H9 (cell line): ENCODE measurements around the gene LPP. TPM values are rescaled to one million over a fixed set of nuclear protein-coding genes. Genes with fewer than 3 reads are reported as not detected.

Experiments
- DNase-seq: peaks from one replicate; pipeline ENCODE4 v3.0.0-alpha.2; 2017
- H2AFZ ChIP-seq: one replicate; pipeline ENCODE4 v1.6.1; 2013; ENCODE audit warnings: mild to moderate bottlenecking, low read length, control low read depth, moderate library complexity
- H2AK5ac ChIP-seq: 2 replicates; pipeline ENCODE4 v1.6.1; 2013; ENCODE audit warnings: low read length, control low read depth, mixed read lengths; ENCODE audit not compliant: insufficient read length
- H2BK120ac ChIP-seq: one replicate; pipeline ENCODE4 v1.6.1; 2013; ENCODE audit warnings: low read depth, mild to moderate bottlenecking, low read length, control low read depth, inconsistent platforms; ENCODE audit not compliant: poor library complexity, severe bottlenecking
- H2BK12ac ChIP-seq: 2 replicates; pipeline ENCODE4 v1.6.1; 2013; ENCODE audit warnings: low read length, control low read depth, mixed read lengths, low read depth; ENCODE audit not compliant: insufficient read length
- H2BK15ac ChIP-seq: 2 replicates; pipeline ENCODE4 v1.6.1; 2013; ENCODE audit warnings: low read depth, low read length, control low read depth
- H2BK20ac ChIP-seq: one replicate; pipeline ENCODE4 v1.6.1; 2013; ENCODE audit warnings: low read depth, mild to moderate bottlenecking, low read length, control low read depth, inconsistent platforms; ENCODE audit not compliant: poor library complexity, severe bottlenecking
- H2BK5ac ChIP-seq: 2 replicates; pipeline ENCODE4 v1.6.1; 2013; ENCODE audit warnings: low read length, control low read depth, mixed read lengths; ENCODE audit not compliant: insufficient read length
- H3K14ac ChIP-seq: 2 replicates; pipeline ENCODE4 v1.6.1; 2013; ENCODE audit warnings: low read length, control low read depth; ENCODE audit not compliant: insufficient read depth
- H3K18ac ChIP-seq: 2 replicates; pipeline ENCODE4 v1.6.1; 2013; ENCODE audit warnings: low read depth, mild to moderate bottlenecking, mixed read lengths, low read length, control low read depth; ENCODE audit not compliant: insufficient read length
- H3K23ac ChIP-seq: 2 replicates; pipeline ENCODE4 v1.6.1; 2013; ENCODE audit warnings: low read length, control low read depth, mixed read lengths, low read depth; ENCODE audit not compliant: insufficient read length
- H3K23me2 ChIP-seq: 2 replicates; pipeline ENCODE4 v1.6.1; 2013; ENCODE audit warnings: low read depth, mild to moderate bottlenecking, mixed read lengths, low read length, control low read depth; ENCODE audit not compliant: insufficient read length, poor library complexity, severe bottlenecking
- H3K27ac ChIP-seq: 2 replicates; pipeline ENCODE4 v1.5.1; 2013; ENCODE audit warnings: low read length, control low read depth, mixed read lengths, low read depth; ENCODE audit not compliant: insufficient read length
- H3K27me3 ChIP-seq: 2 replicates; pipeline ENCODE4 v1.6.1; 2013; ENCODE audit warnings: low read length, control low read depth, inconsistent platforms; ENCODE audit not compliant: insufficient read depth
- H3K4ac ChIP-seq: 2 replicates; pipeline ENCODE4 v1.6.1; 2013; ENCODE audit warnings: low read depth, mild to moderate bottlenecking, control low read depth, inconsistent platforms, low read length, moderate library complexity
- H3K4me1 ChIP-seq: 2 replicates; pipeline ENCODE4 v1.6.1; 2013; ENCODE audit warnings: low read length, control low read depth, inconsistent platforms; ENCODE audit not compliant: insufficient read depth
- H3K4me2 ChIP-seq: 2 replicates; pipeline ENCODE4 v1.6.1; 2013; ENCODE audit warnings: low read length, control low read depth, mixed read lengths; ENCODE audit not compliant: insufficient read length, insufficient read depth
- H3K56ac ChIP-seq: 2 replicates; pipeline ENCODE4 v1.6.1; 2013; ENCODE audit warnings: low read depth, mild to moderate bottlenecking, mixed read lengths, low read length, control low read depth; ENCODE audit not compliant: insufficient read length
- H3K79me1 ChIP-seq: 2 replicates; pipeline ENCODE4 v1.6.1; 2013; ENCODE audit warnings: low read depth, mild to moderate bottlenecking, moderate library complexity, low read length, control low read depth, inconsistent platforms; ENCODE audit not compliant: insufficient read depth, poor library complexity, severe bottlenecking
- H3K79me2 ChIP-seq: 2 replicates; pipeline ENCODE4 v1.6.1; 2013; ENCODE audit warnings: low read length, control low read depth, inconsistent platforms; ENCODE audit not compliant: insufficient read depth
- H3K9ac ChIP-seq: 2 replicates; pipeline ENCODE4 v1.6.1; 2013; ENCODE audit warnings: low read length, control low read depth, mixed read lengths; ENCODE audit not compliant: insufficient read length; ENCODE audit errors: extremely low read depth
- H3K9me3 ChIP-seq: one replicate; pipeline ENCODE4 v1.6.1; 2013; ENCODE audit warnings: low read depth, low read length, inconsistent platforms; ENCODE audit not compliant: control insufficient read depth
- H3T11ph ChIP-seq: one replicate; pipeline ENCODE4 v1.6.1; 2013; ENCODE audit warnings: mild to moderate bottlenecking, low read length, control low read depth, inconsistent platforms
- H4K20me1 ChIP-seq: one replicate; pipeline ENCODE4 v1.6.1; 2013; ENCODE audit not compliant: control insufficient read depth, insufficient read length, insufficient read depth
- H4K5ac ChIP-seq: 2 replicates; pipeline ENCODE4 v1.6.1; 2013; ENCODE audit warnings: low read depth, mild to moderate bottlenecking, mixed read lengths, low read length, control low read depth; ENCODE audit not compliant: insufficient read length
- H4K8ac ChIP-seq: replicated peaks from 2 replicates; pipeline ENCODE4 v1.6.1; 2013; ENCODE audit warnings: low read length, control low read depth, mixed read lengths, low read depth; ENCODE audit not compliant: insufficient read length
- H4K91ac ChIP-seq: 2 replicates; pipeline ENCODE4 v1.6.1; 2013; ENCODE audit warnings: low read depth, mild to moderate bottlenecking, moderate library complexity, mixed read lengths, low read length, control low read depth; ENCODE audit not compliant: insufficient read length
- H3K27ac Mint-ChIP-seq, 3 experiments: 2 replicates in 2 of 3; 3 replicates in 1 of 3; pipeline ENCODE4 v1.8.0; 2020 to 2021; ENCODE audit warnings: mixed read lengths in 3 of 3, mild to moderate bottlenecking in 1 of 3, moderate library complexity in 1 of 3
- H3K27me3 Mint-ChIP-seq: 2 replicates; pipeline ENCODE4 v1.8.0; 2021; ENCODE audit warnings: low read depth, mild to moderate bottlenecking, moderate library complexity, mixed read lengths
- H3K36me3 Mint-ChIP-seq, 3 experiments: 2 replicates in 2 of 3; 3 replicates in 1 of 3; pipeline ENCODE4 v1.8.0; 2020 to 2021; ENCODE audit warnings: low read depth in 3 of 3, mixed read lengths in 3 of 3; ENCODE audit not compliant: insufficient read depth in 1 of 3
- H3K4me1 Mint-ChIP-seq, 2 experiments: 2 replicates each; pipeline ENCODE4 v1.8.0; 2020; ENCODE audit warnings: mixed read lengths in 2 of 2
- H3K4me3 Mint-ChIP-seq, 2 experiments: 2 replicates in 1 of 2; 3 replicates in 1 of 2; pipeline ENCODE4 v1.8.0; 2020 to 2021; ENCODE audit warnings: mild to moderate bottlenecking in 2 of 2, mixed read lengths in 2 of 2, moderate library complexity in 1 of 2
- H3K9me3 Mint-ChIP-seq, 2 experiments: 2 replicates in 1 of 2; 3 replicates in 1 of 2; pipeline ENCODE4 v1.8.0; 2020; ENCODE audit warnings: mild to moderate bottlenecking in 2 of 2, mixed read lengths in 2 of 2, moderate library complexity in 1 of 2
- CTCF ChIP-seq: fragments of 200-600 bp; sonication (generic); conservative IDR thresholded peaks from 3 replicates; pipeline ENCODE4 v1.8.0; 2021; ENCODE audit warnings: antibody characterized with exemption, mild to moderate bottlenecking
- WGBS: extraction: QIAGEN DNeasy Blood & Tissue Kit; methylation state at CpG from one replicate; pipeline ENCODE4 v1.1.7; 2013; ENCODE audit warnings: missing lambda C conversion rate, low lambda C conversion rate, mixed read lengths; ENCODE audit not compliant: insufficient read length; ENCODE audit errors: extremely low coverage; 5-methylcytosine and 5-hydroxymethylcytosine counted together
- total RNA-seq: library from RNA; stranded (reverse); gene quantifications from 2 replicates; pipeline ENCODE4 v1.2.1, GENCODE V29; 2021

Gene LPP
- total RNA-seq, 1 experiment from 2014 or later: 64.6 TPM

DNA sequence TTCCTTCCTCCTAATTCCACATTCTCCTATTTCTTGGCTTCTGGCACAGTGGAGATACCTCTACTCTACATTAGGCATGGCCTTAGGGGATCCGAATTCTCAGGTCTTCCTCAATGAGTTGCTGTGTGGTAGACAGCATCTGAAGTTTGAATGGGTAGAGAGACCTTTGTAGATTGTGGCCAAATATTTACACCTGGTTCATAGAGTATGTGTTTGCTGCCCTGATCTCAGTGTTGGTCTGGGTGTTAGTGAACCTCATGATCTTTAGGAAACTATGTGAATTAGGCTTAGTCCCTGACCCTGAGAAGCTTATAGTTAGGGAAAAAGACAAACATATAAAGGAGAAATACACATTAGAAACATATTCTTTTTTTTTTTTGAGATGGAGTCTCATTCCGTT, 75.8 kb downstream of the LPP start:
- Histone ChIP-seq H4K91ac (no peak overlapping the region), H3K27ac (no peak overlapping the region), H3K18ac (no peak overlapping the region), H3T11ph (no peak overlapping the region), H4K8ac (no peak overlapping the region), H3K23ac (no peak overlapping the region), H3K79me1 (peaks cover 2% of the 10 kb centered on the region), H2BK20ac (no peak overlapping the region), H3K79me2 (peaks cover 3% of the 10 kb centered on the region; the same call in 1 of the 2 replicates), H3K9me3 (no peaks in the 10 kb centered on the region), H3K23me2 (no peaks in the 10 kb centered on the region), H3K4ac (no peak overlapping the region), H4K5ac (no peak overlapping the region), H3K14ac (no peak overlapping the region), H2BK12ac (no peak overlapping the region), H3K9ac (no peak overlapping the region), H3K4me2 (no peak overlapping the region), H2BK15ac (no peak overlapping the region), H2BK5ac (no peak overlapping the region), H2AK5ac (no peak overlapping the region), H2AFZ (no peak overlapping the region), H3K56ac (no peak overlapping the region), H3K27me3 (no peaks in the 10 kb centered on the region), H3K4me1 (no peaks in the 10 kb centered on the region), H4K20me1 (no peaks in the 10 kb centered on the region), H2BK120ac (no peak overlapping the region)
- H3K9me3 Mint-ChIP-seq: no peaks in the 10 kb centered on the region
- H3K4me3 Mint-ChIP-seq: no peak overlapping the region
- 0 out of 4 replicates have a peak, but pooled peaks cover 0 to 3% of the 10 kb centered on the region in 2 experiments for H3K4me1 Mint-ChIP-seq
- no CpG with 5 or more reads among the region's 2 CpGs for WGBS
- no peak overlapping the region; a peak in 2 of 7 replicates for H3K27ac Mint-ChIP-seq
- H3K27me3 Mint-ChIP-seq: no peaks in the 10 kb centered on the region
- H3K36me3 Mint-ChIP-seq: peaks cover 0 to 11% (median 7%) of the 10 kb centered on the region in 3 experiments; a peak in 3 of 7 replicates
- no peak for DNase-seq
- TF ChIP-seq CTCF: no peak
